Astrocyte of the cerebellum (primary cell): ENCODE data around the gene GP1BB.

Experiments
- DNase-seq: peaks from one replicate; pipeline ENCODE4 v3.0.0-alpha.2; 2011; ENCODE audit warnings: low read depth
- H3K4me3 ChIP-seq: 2 replicates; pipeline ENCODE4 v1.5.1; 2011; ENCODE audit warnings: mild to moderate bottlenecking, low read depth, low read length, moderate library complexity
- in situ Hi-C: cut with HindIII; loops from 2 replicates; pipeline ENCODE4 v1.10.0; 2017; ENCODE audit warnings: low sequenced_read_pairs
- TF ChIP-seq, protein P1 (sequence below): IDR thresholded peaks from 2 replicates; pipeline ENCODE4 v1.5.1; 2012; ENCODE audit warnings: low read length, low read depth, moderate library complexity, mild to moderate bottlenecking; ENCODE audit errors: missing control alignments

GP1BB gene

DNA sequence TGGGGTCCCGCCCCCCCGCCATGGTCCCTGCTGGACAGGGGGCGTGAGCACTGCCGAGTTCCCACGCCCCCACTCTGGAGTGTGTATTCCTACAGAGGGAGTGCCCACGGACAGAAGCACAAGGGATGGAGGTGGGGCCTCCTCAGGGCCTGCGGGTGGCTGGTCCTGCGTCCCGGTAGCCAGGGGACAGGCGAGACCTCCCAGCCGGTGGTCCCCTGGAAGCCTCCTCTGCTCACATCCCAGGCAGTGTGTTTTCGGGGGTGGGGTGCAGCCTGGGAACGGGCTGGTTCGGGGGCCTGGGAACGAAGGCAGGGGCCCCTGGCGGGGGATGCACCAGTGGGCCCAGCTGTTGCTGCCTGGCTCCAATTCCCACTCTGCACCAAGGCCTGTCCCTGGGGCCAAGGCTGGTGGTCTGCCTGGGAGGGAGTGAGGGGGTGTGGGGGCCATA is 16.1 kb downstream of the GP1BB start:
- TF ChIP-seq, protein P1, sequence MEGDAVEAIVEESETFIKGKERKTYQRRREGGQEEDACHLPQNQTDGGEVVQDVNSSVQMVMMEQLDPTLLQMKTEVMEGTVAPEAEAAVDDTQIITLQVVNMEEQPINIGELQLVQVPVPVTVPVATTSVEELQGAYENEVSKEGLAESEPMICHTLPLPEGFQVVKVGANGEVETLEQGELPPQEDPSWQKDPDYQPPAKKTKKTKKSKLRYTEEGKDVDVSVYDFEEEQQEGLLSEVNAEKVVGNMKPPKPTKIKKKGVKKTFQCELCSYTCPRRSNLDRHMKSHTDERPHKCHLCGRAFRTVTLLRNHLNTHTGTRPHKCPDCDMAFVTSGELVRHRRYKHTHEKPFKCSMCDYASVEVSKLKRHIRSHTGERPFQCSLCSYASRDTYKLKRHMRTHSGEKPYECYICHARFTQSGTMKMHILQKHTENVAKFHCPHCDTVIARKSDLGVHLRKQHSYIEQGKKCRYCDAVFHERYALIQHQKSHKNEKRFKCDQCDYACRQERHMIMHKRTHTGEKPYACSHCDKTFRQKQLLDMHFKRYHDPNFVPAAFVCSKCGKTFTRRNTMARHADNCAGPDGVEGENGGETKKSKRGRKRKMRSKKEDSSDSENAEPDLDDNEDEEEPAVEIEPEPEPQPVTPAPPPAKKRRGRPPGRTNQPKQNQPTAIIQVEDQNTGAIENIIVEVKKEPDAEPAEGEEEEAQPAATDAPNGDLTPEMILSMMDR: no peak
- in situ Hi-C loops: no loop called here
- DNase-seq: no peak
- H3K4me3 ChIP-seq: no peak overlapping the region

DNA sequence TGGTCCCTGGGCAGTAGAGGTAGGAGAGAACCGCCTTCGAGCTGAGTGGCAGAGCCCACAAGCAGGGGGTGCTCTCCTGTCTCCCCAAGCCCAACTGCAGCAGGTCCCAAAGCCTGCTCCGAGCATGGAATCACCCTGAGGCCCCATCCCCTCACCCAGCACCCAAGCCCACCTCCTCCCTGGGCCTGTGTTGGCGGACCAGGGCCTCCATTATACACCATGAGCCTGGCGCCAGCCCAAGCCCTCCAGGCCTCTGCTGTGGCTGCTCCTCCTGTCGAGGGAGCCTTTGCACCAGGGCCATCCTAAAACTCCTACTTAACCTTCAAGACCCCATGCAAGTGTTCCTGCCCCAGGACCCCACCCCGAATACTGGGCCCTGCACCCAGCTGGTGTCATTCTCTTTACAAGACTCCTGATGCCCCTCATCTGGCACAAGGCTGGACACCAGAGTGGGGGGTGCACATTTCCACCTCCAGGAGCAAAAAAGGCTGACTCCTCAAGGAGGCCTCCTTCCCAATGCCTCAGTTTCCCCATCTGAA is 16.6 kb downstream of the GP1BB start:
- TF ChIP-seq, protein P1: no peak

DNA sequence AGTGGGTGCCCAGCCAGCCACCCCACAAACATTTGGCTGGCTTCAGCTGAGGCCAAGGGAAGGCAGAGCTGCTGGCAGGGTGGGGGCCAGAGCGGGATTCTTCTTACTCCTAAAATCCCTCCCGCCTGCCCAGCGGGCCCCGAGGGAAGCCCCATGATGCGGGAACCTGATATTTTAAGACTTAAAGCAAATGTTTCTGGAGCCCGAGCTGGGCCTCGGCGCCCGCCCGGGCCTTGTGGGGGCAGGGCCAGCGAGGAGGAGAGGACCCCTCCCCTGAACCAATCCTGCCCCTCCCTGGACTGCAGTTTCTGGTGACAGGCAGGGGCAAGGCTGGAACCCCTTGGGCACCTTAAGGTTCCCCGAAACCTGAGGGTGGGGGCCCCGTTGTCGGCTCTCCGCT is 17.2 kb downstream of the GP1BB start:
- H3K4me3 ChIP-seq: no peak overlapping the region
- DNase-seq: no peak
- in situ Hi-C loops: no loop called here
- TF ChIP-seq, protein P1: no peak

More for the DNA sequence above, 16.6 kb downstream of the GP1BB start:
- in situ Hi-C loops: no loop called here
- H3K4me3 ChIP-seq: no peak overlapping the region
- no peak for DNase-seq

DNA sequence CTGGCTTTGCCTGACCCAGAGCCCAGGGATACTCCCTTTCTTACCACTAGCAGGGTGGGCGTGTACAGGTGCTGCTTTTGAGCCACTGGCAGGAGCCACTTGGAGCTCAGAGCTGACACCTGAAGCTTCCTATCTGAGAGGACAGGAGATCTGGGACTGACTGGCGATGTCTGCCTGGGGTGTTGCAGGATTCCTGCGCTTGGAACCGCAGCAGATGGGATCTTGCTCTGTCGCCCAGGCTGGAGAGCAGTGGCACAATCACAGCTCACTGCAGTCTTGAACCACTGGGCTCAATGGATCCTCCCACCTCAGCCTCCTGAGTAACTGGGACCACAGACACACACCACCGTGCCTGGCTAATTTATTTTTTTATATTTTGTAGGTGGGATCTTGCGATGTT is 17.7 kb downstream of the GP1BB start:
- H3K4me3 ChIP-seq: no peak overlapping the region
- in situ Hi-C loops: no loop called here
- no peak for DNase-seq
- TF ChIP-seq, protein P1: no peak

DNA sequence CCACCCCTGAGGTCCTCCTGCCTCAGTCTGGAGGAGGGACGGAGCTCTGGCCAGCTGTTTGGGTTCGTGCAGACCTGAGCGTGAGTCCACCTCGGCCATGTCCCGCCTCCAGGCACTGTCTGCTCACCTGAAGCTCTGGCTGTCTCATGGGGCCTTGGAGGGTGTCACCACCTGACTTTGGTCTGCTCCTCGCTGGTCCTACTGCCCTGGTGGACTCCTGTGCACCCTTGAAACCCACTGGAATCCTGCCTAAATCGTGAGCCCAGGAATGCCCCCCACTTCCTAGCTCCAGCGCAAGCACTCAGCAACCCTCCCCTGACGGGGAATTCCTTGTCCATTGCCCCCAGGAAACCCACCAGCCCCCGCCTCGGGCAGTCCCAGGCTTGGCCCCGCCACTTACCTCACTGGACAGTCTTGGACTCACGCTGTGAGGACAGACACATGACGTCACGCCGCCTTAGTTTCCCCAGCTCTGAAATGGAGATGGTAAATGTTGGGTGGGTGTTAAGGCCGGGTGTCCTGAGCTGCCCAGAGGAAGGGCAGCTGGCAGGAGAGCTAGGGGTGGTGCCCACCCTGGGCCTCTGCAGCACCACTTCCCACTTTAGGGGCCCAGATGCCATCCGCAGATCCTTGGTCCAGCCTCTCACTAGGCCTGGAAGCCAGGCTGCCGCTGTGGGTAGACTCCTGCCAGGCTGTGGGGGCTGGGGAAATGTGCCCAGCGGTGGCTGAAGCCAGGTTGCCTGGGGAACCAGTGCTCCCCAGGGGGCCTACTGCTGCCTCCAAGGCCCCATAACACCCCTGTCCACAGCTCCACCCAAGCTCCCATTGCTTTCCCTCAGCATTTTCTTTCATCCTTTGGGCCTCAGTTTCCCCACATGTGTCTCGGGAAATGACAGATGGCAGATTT is 19.1 kb downstream of the GP1BB start:
- TF ChIP-seq, protein P1: no peak
- DNase-seq: no peak
- no peak overlapping the region for H3K4me3 ChIP-seq
- in situ Hi-C loops: no loop called here

DNA sequence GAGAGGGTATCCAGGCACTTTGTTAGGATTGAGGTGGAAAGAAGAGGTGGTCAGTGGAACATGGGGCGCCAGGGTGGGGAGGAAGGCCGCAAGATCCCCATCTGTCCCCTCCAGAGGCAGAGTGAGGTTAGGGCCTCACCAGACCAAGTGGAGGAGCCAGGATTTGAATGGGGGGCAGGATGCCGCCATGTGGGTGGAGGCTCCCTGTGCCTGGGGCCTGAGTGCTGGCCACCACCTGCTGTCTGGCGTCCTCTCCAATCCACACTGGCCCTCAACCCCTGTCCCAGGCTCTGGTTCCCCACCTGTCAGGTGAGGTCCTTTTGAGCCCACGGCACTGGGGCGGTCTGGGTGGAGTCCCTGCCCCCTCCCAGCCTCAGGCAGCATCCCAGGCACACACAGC is 19.7 kb downstream of the GP1BB start:
- no peak overlapping the region for H3K4me3 ChIP-seq
- TF ChIP-seq, protein P1: no peak
- DNase-seq: no peak
- in situ Hi-C loops: no loop called here
